ENCODE data around the gene SMTNL1.

Gene SMTNL1, protein sequence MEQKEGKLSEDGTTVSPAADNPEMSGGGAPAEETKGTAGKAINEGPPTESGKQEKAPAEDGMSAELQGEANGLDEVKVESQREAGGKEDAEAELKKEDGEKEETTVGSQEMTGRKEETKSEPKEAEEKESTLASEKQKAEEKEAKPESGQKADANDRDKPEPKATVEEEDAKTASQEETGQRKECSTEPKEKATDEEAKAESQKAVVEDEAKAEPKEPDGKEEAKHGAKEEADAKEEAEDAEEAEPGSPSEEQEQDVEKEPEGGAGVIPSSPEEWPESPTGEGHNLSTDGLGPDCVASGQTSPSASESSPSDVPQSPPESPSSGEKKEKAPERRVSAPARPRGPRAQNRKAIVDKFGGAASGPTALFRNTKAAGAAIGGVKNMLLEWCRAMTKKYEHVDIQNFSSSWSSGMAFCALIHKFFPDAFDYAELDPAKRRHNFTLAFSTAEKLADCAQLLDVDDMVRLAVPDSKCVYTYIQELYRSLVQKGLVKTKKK

DNA sequence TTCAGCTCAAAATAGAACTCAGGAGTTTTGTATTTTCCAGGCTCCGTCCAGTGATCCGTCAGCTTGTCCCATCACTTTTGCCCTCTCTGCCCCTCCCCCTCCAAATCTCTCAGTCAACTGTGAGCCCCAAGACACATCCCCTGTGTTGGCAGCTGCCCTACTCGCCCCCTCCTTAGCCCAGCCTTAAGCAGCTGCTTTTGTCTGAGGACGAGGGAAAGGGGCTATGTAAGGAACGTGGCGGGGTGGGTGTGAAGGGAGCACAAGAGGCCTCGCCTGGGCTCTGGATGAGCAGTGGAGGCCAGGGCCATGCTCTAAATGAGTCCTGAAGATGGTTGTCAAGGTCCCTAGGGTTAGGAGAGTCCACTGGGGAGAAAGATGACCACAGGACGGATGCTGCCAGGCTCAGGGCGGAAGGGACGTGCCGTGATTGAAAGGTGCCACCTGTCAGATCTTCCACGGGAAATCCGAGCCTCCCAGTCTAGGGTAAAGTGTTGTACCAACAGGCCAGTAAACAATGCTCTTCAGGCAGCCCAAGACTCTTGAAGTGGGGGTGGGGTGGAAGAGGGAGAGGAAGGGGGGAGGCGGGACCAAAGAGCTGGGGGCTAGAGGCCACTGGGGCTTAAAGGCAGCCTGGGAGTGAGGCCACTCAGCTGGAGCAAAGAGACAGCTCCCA is at the start of gene SMTNL1:
Gene SMTNL1, plus strand, starts transcription at position 649 of the 673 bp plus-strand sequence. CDS start 5,048 bp downstream, outside the sequence.
- intact Hi-C loops (cut with DNase I), result loop anchor here (10.0 kb wide), 1 partner anchor 108 kb away; the partner anchor contains the start of gene YPEL4
- no peak for DNase-seq

DNA sequence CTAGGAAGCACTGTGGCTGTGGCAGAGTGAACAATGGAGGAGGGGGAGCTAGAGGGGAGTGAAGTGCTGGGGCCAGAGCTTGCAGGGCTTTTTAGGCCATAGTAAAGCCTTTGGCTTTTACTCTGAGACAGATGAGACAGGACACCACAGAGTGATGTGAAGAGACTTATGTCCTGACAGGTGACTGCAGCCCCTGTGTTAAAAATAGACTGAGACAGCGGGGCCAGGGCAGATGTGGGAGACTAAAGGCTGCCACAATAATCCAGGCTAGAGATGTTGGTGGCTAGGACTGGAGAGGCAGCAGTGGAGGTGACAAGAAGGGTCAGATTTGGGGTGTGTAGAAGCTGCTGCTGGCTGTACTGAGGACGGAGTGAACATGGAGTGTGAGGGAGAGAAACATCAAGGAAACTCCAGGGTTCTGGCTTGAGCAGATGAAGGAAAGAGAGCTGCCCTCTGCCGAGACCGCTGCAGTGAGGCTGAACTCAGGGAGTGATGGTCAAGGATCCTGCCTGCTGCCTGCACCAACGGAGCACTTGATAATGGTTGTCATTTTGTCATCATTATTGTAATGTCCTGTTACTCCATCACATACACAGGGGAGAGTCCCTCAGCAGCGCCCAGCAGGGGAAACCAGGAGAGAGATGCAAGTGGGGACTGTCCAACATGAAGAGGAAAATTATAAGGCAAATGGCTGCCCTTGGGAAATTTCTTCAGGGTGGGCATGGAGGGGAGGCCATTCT is 49.3 kb upstream of the SMTNL1 start:
- intact Hi-C loops (cut with DNase I), result no loop called here
- DNase-seq, result no peak

- DNase-seq, result no peak
- intact Hi-C loops (cut with DNase I), result loop anchor here (5.0 kb wide), 1 partner anchor 37 kb away; no protein-coding TSS in a partner anchor
Measured at GRCh38 chr11:57490456-57491248, 46.7 kb upstream of the SMTNL1 start.

DNA sequence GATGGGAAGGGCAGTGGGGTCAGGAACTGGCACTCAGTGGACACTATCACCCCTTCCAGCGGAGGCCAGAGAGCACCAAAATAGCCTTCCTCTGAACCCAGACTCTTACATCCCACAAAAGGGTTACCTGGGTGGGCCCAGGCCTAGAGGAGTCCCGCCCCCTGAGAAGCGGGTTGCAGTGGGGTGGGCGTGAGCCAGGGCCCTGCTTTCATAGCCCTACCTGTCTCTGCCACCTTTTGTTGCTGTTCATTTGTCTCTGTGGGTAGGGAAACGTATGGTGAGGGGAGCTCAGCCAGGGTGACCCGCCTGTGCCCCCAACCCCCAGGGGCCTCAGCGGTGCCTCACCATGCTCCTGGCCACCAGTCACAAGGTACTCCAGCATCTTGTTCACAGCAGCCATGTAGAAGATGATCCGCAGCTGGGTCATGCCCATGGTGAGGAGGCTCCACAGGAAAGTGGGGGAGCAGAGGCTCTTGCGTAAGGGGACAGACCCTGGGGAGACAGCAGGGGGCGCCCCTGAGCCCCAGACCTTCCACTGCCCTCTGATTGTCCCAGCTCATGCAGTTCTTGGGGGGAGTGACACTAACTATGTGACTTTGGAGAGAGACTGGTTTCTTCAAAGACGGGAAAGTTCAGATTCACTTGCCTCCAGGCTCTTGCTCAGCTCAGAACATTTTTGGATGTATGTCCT is 45.9 kb upstream of the SMTNL1 start:
- peak in 12 of 42 donors; percentile 31 to 72 (median 54) for DNase-seq
- intact Hi-C loops (cut with DNase I), result loop anchor here (5.0 kb wide), 1 partner anchor 36 kb away; no protein-coding TSS in a partner anchor

- intact Hi-C loops (cut with DNase I), result loop anchor here (5.0 kb wide), 1 partner anchor 33 kb away; no protein-coding TSS in a partner anchor
- peak in 33 of 42 donors; percentile 15 to 80 (median 55) for DNase-seq
Measured at GRCh38 chr11:57493507-57494503, 43.6 kb upstream of the SMTNL1 start.

- intact Hi-C loops (cut with DNase I), result no loop called here
- DNase-seq, result no peak
Measured at GRCh38 chr11:57496109-57496820, 41.1 kb upstream of the SMTNL1 start.

DNA sequence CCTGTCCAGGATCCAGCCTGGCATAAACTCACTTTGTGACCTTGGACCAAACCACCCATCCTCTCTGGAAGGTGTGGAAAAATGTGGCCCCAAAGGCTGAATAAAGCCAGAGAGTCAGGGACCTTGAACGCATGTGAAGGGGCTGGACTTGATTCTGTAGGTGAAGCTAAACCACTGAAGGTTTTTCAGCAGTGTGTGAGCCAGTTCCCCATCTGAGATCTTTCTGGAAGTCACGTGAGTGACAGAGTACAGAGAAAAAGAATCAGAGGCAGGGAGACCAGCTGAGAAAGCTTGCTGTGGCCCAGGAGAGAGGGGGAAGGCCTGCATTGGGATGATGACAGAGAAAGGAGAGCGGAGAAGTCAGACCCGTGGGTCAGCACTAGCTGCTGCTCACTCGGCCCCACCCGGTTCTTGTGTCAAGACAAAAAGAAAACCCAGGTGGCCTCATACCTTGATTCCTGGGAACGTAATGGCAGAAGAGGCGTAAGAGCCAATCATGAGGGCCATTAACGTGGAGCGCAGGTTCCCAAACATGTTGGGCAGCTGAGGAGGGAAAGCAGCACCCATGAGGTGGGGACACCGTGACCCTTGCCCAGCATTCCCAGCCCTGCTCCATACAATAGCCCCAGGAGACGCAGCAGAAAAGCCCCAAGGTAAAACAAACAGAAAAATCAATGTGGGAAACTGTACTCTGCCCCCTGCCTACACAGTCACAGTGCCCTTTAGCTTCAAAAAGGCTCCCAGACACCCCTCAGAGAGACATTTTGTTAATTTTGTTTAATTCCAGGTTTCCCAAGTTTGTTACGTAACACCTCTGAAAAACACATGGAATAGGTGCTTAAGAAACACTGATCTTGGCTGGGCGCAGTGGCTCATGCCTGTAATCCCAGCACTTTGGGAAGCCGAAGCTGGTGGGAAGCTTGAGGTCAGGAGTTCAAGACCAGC is 39.8 kb upstream of the SMTNL1 start:
- intact Hi-C loops (cut with DNase I), result no loop called here
- DNase-seq, result no peak

DNA sequence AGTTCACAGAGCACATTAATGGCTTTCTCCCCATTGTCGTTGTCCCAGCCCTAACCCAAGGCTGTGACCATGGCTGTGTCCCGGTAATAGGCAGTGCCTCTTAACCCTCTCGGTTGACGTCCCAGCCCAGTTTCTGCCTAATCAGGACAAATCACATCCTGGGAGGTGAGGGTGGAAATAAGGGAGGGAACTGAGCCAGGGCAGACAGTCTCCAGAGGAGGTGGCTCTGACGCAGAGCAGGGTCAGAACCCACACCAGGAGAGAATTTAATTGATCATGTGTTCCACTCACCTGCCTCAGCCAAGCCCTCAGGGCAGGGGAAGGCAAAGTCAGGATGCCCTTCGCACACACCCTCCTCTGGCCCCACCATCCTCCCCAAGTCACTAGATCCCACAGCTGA is 38.9 kb upstream of the SMTNL1 start:
- intact Hi-C loops (cut with DNase I), result no loop called here
- no peak for DNase-seq

DNA sequence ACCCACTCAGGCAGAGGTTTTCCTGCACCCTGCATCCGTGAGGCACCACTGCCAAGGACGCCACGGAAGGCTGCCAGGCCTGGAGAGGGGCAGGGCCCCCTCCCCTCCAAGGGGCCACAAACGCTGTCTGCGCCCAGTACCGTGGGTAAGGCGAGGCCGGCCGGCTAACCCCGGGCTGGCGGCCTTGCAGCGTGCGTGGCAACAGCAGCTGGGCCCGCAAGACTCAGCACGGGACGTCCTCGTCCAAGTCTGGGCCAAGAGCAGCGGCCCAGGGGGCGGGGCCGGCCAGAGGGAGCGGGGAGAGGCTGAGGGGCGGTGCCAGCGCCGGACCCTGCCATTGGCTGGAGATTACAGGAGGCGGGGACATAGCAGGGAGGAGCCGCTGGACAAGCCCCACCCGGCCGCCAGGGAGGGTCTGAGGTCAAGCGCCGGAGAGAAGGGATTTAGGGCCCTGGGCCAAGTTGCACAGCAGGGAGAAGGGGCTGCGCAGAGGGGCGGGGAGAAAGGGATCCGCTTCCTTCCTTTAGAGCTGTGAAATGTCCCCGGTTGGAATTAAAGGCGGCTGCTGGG is 37.9 kb upstream of the SMTNL1 start:
- DNase-seq, result peak; percentile 81 to 99 (median 94)
- intact Hi-C loops (cut with DNase I), result no loop called here

- DNase-seq, result no peak
- intact Hi-C loops (cut with DNase I), result no loop called here
Measured at GRCh38 chr11:57499983-57500461, 37.4 kb upstream of the SMTNL1 start.

DNA sequence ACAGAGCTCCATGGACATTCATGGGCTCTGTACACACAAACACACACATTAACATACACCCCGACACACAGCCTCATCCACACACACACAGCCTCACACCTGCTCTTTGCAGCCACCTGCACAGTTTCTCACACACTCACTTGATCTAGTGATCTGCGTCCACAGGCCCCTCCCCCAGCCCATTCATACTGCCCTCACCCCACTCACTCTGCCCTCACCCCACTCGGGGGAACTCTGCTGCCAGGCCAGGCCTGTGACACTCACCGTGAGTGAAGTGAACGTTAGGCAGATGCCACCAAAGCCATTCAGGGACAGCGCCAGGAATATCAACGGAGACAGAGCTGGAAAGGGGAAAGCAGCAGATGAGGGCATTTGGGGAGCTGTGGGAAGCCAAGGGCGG is 36.9 kb upstream of the SMTNL1 start:
- intact Hi-C loops (cut with DNase I), result no loop called here
- DNase-seq, result no peak

DNA sequence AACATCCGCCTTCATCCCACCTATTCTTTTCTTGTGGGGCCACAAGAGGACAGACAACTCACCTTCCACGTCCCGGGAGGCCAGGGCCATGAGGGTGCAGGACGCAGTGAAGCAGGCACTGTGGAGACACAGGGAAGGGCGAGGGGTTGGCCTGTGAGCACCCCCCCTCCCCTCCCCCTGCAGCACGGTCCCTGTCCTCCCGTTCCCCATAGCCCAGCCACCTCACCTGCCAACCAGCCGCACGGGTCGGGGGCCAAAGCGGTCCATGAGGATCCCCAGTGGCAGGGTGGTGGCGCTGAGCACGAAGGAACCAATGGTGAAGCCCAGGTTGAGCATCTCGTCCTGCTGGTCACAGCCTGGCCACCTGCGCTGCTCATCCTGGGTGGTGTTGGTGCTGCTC is 36.5 kb upstream of the SMTNL1 start:
- DNase-seq, result no peak
- intact Hi-C loops (cut with DNase I), result no loop called here

GRCh38 chr11:57501953-57502352 is 35.4 kb upstream of the SMTNL1 start:
- DNase-seq, result peak in 1 of 42 donors; percentile 52
- intact Hi-C loops (cut with DNase I), result no loop called here

DNA sequence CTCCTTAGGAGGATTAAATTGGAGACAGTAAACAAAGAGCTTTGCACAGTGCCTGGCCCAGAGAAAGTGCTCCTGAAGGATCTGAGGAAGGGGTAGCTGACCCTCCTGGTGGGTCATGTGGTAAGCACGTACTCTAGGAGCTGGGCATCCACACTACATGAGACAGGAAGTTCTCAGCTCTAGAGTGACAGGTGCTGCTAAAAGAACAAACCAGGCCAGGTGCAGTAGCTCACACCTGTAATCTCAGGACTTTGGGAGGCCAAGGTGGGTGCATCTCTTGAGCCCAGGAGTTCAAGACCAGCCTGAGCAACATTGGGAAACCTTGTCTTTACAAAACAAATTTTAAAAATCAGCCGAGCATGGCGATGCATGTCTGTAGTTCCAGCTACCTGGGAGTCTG is 35.0 kb upstream of the SMTNL1 start:
- no peak for DNase-seq
- intact Hi-C loops (cut with DNase I), result no loop called here

DNA sequence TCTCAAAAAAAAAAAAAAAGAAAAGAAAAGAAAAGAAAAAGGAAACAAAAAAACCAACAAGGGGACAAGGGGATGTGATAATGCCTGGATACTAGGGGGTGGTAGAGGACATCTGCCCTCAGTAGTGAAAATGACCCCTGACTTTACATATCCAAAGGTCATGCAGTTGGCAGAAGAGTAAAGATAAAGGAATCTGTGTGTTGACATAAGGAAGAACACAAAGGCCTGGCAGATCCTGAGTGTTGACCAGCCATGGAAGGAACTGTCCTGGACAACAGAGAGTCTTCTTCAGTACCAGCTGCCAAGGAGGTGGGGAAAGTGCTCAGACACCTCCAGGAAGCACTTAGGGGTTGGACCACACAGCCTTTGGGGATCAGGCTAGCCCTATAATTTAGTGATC is 34.5 kb upstream of the SMTNL1 start:
- intact Hi-C loops (cut with DNase I), result no loop called here
- DNase-seq, result no peak

Measured in head of caudate nucleus (tissue), 42 donors.